Brain microvascular endothelial cell (primary cell): ENCODE measurements around the gene FSIP2.

Source experiments
- DNase-seq: peaks from one replicate; pipeline ENCODE4 v3.0.0-alpha.2; 2020
- H3K27ac ChIP-seq: fragments of 250-450 bp; sonication (Bioruptor Pico); 2 replicates; pipeline ENCODE4 v1.5.1; 2020; ENCODE audit warnings: mild to moderate bottlenecking, moderate library complexity
- H3K27me3 ChIP-seq: fragments of 250-450 bp; sonication (Bioruptor Pico); replicated peaks from 2 replicates; pipeline ENCODE4 v1.5.1; 2020; ENCODE audit warnings: mild to moderate bottlenecking
- H3K36me3 ChIP-seq: fragments of 250-450 bp; sonication (Bioruptor Pico); replicated peaks from 2 replicates; pipeline ENCODE4 v1.5.1; 2020; ENCODE audit warnings: mild to moderate bottlenecking
- H3K4me3 ChIP-seq: 2 replicates; pipeline ENCODE4 v1.5.1; 2011; ENCODE audit warnings: low read depth, mild to moderate bottlenecking, control low read depth, low read length, moderate library complexity
- CTCF ChIP-seq: IDR thresholded peaks from 2 replicates; pipeline ENCODE4 v1.5.1; 2011; ENCODE audit warnings: low read depth, mild to moderate bottlenecking, moderate library complexity, low read length, control low read depth, inconsistent platforms; ENCODE audit errors: missing control alignments
- in situ Hi-C: cut with HindIII; loops from 2 replicates; pipeline ENCODE4 v1.10.0; 2017; ENCODE audit warnings: low sequenced_read_pairs, low pct_ligation_motif_present

Gene FSIP2

GRCh38 chr2:185833864-185834263 is 95.3 kb downstream of the FSIP2 start:
- no peak for TF ChIP-seq CTCF
- H3K36me3 ChIP-seq, result no peaks in the 10 kb centered on the region
- no peak for DNase-seq
- no peak overlapping the region for H3K27ac ChIP-seq
- in situ Hi-C loops, result no loop called here
- no peak overlapping the region for H3K4me3 ChIP-seq
- H3K27me3 ChIP-seq, result no peaks in the 10 kb centered on the region

GRCh38 chr2:185835974-185836373 is 97.4 kb downstream of the FSIP2 start:
- Histone ChIP-seq H3K4me3 (no peak overlapping the region), H3K36me3 (no peaks in the 10 kb centered on the region), H3K27me3 (no peaks in the 10 kb centered on the region), H3K27ac (no peak overlapping the region)
- no peak for TF ChIP-seq CTCF
- no peak for DNase-seq
- in situ Hi-C loops, result no loop called here

- no peaks in the 10 kb centered on the region for H3K27me3 ChIP-seq
- no peak overlapping the region for H3K4me3 ChIP-seq
- no peak for TF ChIP-seq CTCF
- H3K36me3 ChIP-seq, result no peaks in the 10 kb centered on the region
- no peak overlapping the region for H3K27ac ChIP-seq
- DNase-seq, result no peak
- in situ Hi-C loops, result no loop called here
These were observed 116.3 kb downstream of the FSIP2 start for GRCh38 chr2:185854885-185855284.

- Histone ChIP-seq H3K27ac (no peak overlapping the region), H3K27me3 (no peaks in the 10 kb centered on the region), H3K4me3 (no peak overlapping the region), H3K36me3 (no peaks in the 10 kb centered on the region)
- in situ Hi-C loops, result no loop called here
- TF ChIP-seq CTCF, result no peak
- DNase-seq, result no peak
These were observed 119.1 kb downstream of the FSIP2 start for GRCh38 chr2:185857691-185858090.

- DNase-seq, result no peak
These were observed 120.9 kb downstream of the FSIP2 start for GRCh38 chr2:185859506-185859905.

More at GRCh38 chr2:185859506-185859905, 120.9 kb downstream of the FSIP2 start:
- no peak for TF ChIP-seq CTCF
- H3K36me3 ChIP-seq, result no peaks in the 10 kb centered on the region
- in situ Hi-C loops, result no loop called here
- H3K4me3 ChIP-seq, result no peak overlapping the region
- no peak overlapping the region for H3K27ac ChIP-seq
- H3K27me3 ChIP-seq, result no peaks in the 10 kb centered on the region
